Epithelial cell of esophagus (primary cell): ENCODE data around the gene ABCG2.

Experiments
- DNase-seq: peaks from one replicate; pipeline ENCODE4 v3.0.0; 2010; ENCODE audit warnings: low read depth
- H3K4me3 ChIP-seq: 2 replicates; pipeline ENCODE4 v1.5.1; 2011; ENCODE audit warnings: mild to moderate bottlenecking, low read length, control low read depth
- TF ChIP-seq, protein P1 (sequence below): IDR thresholded peaks from 2 replicates; pipeline ENCODE4 v1.5.1; 2011; ENCODE audit warnings: low read depth, mild to moderate bottlenecking, low read length, control low read depth, inconsistent platforms; ENCODE audit not compliant: insufficient read depth; ENCODE audit errors: missing control alignments

ABCG2 gene

DNA sequence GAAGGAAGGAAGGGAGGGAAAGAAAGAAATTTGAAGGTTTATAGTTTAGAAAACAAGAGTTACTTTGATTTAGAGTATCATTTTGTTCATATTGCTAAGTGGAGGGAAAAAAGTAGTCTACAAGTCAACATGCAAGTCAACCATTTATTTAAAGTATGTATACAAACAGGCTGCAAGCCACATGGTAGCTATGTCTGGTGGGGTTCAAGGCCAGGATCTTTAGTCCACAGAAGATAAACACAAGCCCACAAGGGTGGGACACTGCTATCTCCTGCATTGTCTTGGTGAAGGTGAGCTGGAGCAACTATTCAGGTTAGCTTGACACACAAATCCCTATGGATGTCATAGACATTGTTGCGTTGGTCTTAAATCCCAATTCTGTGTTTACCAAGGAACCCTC lies 71.4 kb downstream of the ABCG2 start:
- TF ChIP-seq, protein P1, sequence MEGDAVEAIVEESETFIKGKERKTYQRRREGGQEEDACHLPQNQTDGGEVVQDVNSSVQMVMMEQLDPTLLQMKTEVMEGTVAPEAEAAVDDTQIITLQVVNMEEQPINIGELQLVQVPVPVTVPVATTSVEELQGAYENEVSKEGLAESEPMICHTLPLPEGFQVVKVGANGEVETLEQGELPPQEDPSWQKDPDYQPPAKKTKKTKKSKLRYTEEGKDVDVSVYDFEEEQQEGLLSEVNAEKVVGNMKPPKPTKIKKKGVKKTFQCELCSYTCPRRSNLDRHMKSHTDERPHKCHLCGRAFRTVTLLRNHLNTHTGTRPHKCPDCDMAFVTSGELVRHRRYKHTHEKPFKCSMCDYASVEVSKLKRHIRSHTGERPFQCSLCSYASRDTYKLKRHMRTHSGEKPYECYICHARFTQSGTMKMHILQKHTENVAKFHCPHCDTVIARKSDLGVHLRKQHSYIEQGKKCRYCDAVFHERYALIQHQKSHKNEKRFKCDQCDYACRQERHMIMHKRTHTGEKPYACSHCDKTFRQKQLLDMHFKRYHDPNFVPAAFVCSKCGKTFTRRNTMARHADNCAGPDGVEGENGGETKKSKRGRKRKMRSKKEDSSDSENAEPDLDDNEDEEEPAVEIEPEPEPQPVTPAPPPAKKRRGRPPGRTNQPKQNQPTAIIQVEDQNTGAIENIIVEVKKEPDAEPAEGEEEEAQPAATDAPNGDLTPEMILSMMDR, result no peak
- DNase-seq, result no peak
- H3K4me3 ChIP-seq, result no peak overlapping the region

DNA sequence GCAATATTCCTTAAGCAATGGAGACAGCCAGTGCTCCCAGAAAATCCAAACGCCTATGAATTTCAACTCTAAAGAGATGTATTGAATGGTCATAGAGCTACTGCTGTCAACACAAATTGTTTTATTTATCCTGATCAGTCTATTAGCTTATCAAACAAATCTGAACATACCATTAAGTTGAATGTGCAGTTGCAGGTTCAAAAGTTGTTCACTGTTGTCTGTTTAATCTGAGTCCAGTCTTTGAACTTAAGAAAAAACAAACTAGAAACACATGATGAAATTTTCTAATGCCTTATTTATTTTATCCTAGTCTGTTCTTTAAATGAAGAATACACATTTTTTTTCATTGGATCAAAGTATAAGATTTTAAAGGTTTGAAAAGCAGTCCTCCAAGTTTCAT lies 77.8 kb downstream of the ABCG2 start:
- TF ChIP-seq, protein P1, result no peak
- H3K4me3 ChIP-seq, result no peak overlapping the region
- DNase-seq, result no peak

DNA sequence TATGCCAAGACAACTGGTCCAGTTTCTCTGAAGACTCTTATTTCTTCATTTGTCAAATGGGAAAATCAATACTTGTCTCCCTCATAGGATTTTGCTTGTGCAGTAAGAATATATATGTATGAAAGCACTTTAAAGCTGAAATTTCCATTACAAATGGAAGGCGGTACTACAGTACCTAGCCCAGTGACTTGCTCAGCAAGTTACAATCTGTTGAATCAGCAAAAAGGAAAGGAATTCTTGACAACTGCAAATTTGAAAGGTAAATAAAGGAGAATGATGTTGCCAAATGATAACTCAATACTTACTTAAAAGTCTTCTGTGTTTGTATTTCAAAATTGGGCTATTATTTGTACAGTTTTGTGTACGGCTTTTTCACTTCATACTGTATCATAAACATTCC lies 79.9 kb downstream of the ABCG2 start:
- TF ChIP-seq, protein P1, result no peak
- DNase-seq, result peak; percentile 28
- H3K4me3 ChIP-seq, result no peak overlapping the region

DNA sequence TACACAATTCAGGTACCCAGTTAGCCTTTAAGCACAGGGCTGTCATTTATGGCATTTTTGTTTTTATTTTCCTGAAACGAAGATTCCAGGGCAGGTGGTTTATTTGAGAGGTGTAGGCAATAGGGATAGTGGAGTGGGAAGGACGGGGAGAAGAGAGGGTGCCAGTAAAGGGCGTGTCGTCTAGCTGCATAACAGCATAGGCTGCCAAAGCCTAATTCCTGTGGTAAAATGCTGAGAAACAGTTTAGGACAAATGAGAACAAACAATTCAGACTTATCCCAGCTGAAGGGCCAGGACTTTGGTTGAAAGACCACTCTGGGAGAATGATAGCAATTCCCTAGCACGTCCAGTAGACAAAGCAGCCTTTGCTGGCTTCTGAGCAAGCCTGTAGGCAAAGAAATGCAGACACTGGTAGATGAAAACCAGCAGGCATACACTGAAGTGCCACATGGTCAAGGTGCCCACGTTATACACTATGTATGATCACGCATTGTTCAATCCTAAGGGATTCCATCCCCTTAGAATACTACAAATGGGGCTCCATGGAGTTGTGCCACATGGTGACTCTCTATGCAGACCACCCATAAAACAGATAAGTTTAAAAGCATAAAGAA lies 80.4 kb downstream of the ABCG2 start:
- DNase-seq, result no peak
- H3K4me3 ChIP-seq, result no peak overlapping the region
- TF ChIP-seq, protein P1, result no peak

DNA sequence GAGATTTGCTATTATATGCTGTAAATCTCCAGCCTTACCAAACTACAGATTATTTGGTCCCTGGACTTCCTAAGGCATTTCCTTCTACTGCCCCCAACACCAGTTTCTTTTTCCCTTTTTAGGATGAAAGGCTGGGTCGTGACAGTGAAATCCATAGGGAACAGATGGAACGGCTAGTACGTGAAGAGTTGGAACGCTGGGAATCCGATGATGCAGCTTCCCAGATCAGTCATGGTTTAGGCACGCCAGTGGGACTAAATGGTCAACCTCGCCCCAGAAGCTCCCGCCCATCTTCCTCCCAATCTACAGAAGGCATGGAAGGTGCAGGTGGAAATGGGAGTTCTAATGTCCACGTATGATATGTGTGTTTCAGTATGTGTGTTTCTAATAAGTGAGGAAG lies 83.1 kb downstream of the ABCG2 start:
- no peak for DNase-seq
- no peak overlapping the region for H3K4me3 ChIP-seq
- TF ChIP-seq, protein P1, result no peak

DNA sequence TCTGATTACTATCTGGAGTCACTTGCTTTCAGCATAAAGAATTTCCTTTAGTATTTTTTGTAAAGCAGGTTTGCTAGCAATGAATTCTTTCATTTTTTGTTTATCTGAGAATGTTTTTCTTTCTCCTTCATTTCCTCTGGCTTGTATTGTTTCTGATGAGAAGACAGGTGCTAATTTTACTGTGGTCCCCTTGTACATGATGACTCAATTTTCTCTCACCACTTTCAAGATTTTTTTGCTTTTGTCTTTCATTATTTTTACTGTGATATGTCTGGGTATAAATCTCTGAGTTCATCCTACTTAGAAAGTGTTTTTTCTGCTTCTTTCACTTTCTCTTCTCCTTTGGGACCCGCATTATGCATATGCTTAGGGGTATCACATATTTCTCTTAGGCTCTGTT lies 88.4 kb downstream of the ABCG2 start:
- no peak overlapping the region for H3K4me3 ChIP-seq
- TF ChIP-seq, protein P1, result no peak
- no peak for DNase-seq

DNA sequence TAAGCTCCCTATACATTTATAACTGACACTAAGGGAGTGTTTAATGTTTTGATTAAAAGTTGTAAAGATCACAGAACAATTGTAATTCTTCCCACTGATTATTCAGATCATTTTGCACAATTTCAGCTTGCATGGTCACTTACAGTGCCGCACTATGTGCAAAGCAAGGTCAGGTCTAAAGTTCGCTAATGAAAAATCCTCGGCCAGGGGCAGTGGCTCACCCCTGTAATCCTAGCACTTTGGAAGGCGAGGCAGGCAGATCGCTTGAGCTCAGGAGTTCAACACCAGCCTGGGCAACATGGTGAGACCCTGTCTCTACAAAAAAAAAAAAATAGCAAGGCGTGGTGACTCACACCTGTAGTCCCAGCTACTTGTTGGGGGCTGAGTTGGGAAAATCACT lies 94.0 kb downstream of the ABCG2 start:
- DNase-seq, result no peak
- TF ChIP-seq, protein P1, result no peak
- H3K4me3 ChIP-seq, result no peak overlapping the region
